Activated naive CD4-positive, alpha-beta T cell treated with anti-CD3 and anti-CD28 coated beads, Interleukin-2, amount 50 U/mL, for 16 hours (primary cell): ENCODE data around the gene SLX4.

ENCODE experiments used
- DNase-seq: peaks from one replicate; pipeline ENCODE4 v3.0.0-alpha.2; 2020

Gene SLX4

GRCh38 chr16:3599121-3599520 is 12.3 kb downstream of the SLX4 start:
- DNase-seq = no peak

- no peak for DNase-seq
These were observed 13.2 kb downstream of the SLX4 start for GRCh38 chr16:3598236-3598635.

GRCh38 chr16:3597676-3598075 is 13.7 kb downstream of the SLX4 start:
- DNase-seq = no peak

GRCh38 chr16:3597226-3597625 is 14.2 kb downstream of the SLX4 start:
- no peak for DNase-seq

GRCh38 chr16:3596101-3596861 is 15.1 kb downstream of the SLX4 start:
- DNase-seq = no peak

- no peak for DNase-seq
These were observed 15.8 kb downstream of the SLX4 start for GRCh38 chr16:3595521-3596021.

- DNase-seq = no peak
These were observed 16.3 kb downstream of the SLX4 start for GRCh38 chr16:3595110-3595486.

GRCh38 chr16:3594316-3595109 is 16.9 kb downstream of the SLX4 start:
- DNase-seq = no peak

- no peak for DNase-seq
These were observed 18.8 kb downstream of the SLX4 start for GRCh38 chr16:3592559-3592958.

- no peak for DNase-seq
These were observed 19.4 kb downstream of the SLX4 start for GRCh38 chr16:3591991-3592390.

- no peak for DNase-seq
These were observed 20.0 kb downstream of the SLX4 start for GRCh38 chr16:3591436-3591803.

- DNase-seq = no peak
These were observed 20.5 kb downstream of the SLX4 start for GRCh38 chr16:3590736-3591435.

- no peak for DNase-seq
These were observed 21.3 kb downstream of the SLX4 start for GRCh38 chr16:3589991-3590701.

- no peak for DNase-seq
These were observed 21.9 kb downstream of the SLX4 start for GRCh38 chr16:3589441-3589921.

GRCh38 chr16:3589001-3589400 is 22.4 kb downstream of the SLX4 start:
- no peak for DNase-seq

GRCh38 chr16:3587547-3588110 is 23.8 kb downstream of the SLX4 start:
- no peak for DNase-seq

GRCh38 chr16:3584412-3584811 is 27.0 kb downstream of the SLX4 start:
- DNase-seq = no peak

- DNase-seq = no peak
These were observed 27.9 kb downstream of the SLX4 start for GRCh38 chr16:3583303-3584038.

- no peak for DNase-seq
These were observed 28.9 kb downstream of the SLX4 start for GRCh38 chr16:3582276-3583165.

- no peak for DNase-seq
These were observed 30.0 kb downstream of the SLX4 start for GRCh38 chr16:3581392-3581791.

GRCh38 chr16:3580686-3581085 is 30.7 kb downstream of the SLX4 start:
- no peak for DNase-seq
